Tibial nerve (tissue), 4 donors: Measurements from ENCODE around the gene TBC1D8. TPM values are rescaled to one million over a fixed set of nuclear protein-coding genes. Genes with fewer than 3 reads are reported as not detected.

Experiments
- DNase-seq, 2 donors: peaks; one replicate each; pipeline ENCODE4 v3.0.0-alpha.2; 2019; ENCODE audit warnings: low spot score in 2 of 2
- H3K27ac ChIP-seq, 4 donors: fragments of 200-600 bp; sonication (generic) in 3 of 4; one replicate each; pipeline ENCODE4 v1.5.1; 2017 to 2019; ENCODE audit warnings: mild to moderate bottlenecking in 1 of 4
- H3K27me3 ChIP-seq, 2 donors: fragments of 200-600 bp; sonication (generic) in 1 of 2; one replicate each; pipeline versions ENCODE4 v1.5.1 to v1.6.0; 2017 to 2019
- H3K36me3 ChIP-seq, 3 donors: fragments of 200-600 bp; sonication (generic); one replicate each; pipeline ENCODE4 v1.5.1; 2018 to 2019
- H3K4me1 ChIP-seq, 4 donors: fragments of 200-600 bp; sonication (generic) in 3 of 4; one replicate each; pipeline ENCODE4 v1.5.1; 2017 to 2019
- H3K4me3 ChIP-seq, 4 donors: fragments of 200-600 bp; sonication (generic) in 3 of 4; one replicate each; pipeline ENCODE4 v1.5.1; 2017 to 2019; ENCODE audit warnings: mild to moderate bottlenecking in 1 of 4, moderate library complexity in 1 of 4
- H3K9me3 ChIP-seq, 4 donors: fragments of 200-600 bp; sonication (generic) in 3 of 4; one replicate each; pipeline ENCODE4 v1.5.1; 2017 to 2019
- EP300 ChIP-seq, 2 donors: sonication (generic); formaldehyde crosslinking; IDR thresholded peaks; one replicate each; pipeline ENCODE4 v1.6.1; 2017; ENCODE audit warnings: antibody characterized with exemption in 2 of 2, mild to moderate bottlenecking in 1 of 2
- POLR2A ChIP-seq, 2 donors: fragments of 450-650 bp; IDR thresholded peaks; one replicate each; pipeline ENCODE4 v1.6.1; 2017; ENCODE audit warnings: antibody characterized with exemption in 2 of 2, mild to moderate bottlenecking in 2 of 2, moderate library complexity in 2 of 2
- WGBS, 2 donors: methylation state at CpG; one replicate each; pipeline ENCODE4 v1.1.5; 2018; 5-methylcytosine and 5-hydroxymethylcytosine counted together
- total RNA-seq, 4 donors: library from RNA; depleted of rRNA; stranded (reverse); fragments of >200 nt; gene quantifications; one replicate each; pipeline ENCODE4 v1.1.0, GENCODE V29; 2016
- TF ChIP-seq, protein P1 (sequence below), 5 experiments: fragments of 200-600 bp in 3 of 5; fragments of 450-650 bp in 2 of 5; sonication (generic) in 3 of 5; IDR thresholded peaks; one replicate each; pipeline ENCODE4 v1.5.1; 2016 to 2019; ENCODE audit warnings: antibody characterized with exemption in 5 of 5, mild to moderate bottlenecking in 3 of 5, moderate library complexity in 2 of 5

TBC1D8 gene
- total RNA-seq, 4 donors from 2014 or later, result 42.4 to 87.9 (median 47.3) TPM

DNA sequence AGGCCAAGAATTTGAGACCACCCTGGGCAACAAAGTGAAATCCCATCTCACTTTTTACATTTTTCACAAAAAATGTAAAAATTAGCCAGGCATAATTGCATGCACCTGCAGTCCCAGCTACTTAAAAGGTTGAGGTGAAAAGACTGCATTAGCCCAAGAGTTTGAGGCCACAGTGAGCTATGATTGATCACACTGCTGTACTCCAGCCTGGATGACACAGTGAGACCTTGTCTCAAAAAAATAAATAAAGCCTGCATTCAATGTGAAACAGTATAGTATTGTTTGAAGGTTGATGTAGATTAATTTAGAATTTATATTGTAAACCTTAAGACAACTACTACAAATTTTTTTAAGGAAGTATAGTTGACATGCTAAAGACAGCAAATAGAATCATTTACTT lies 53.5 kb downstream of the TBC1D8 start:
- no peak overlapping the region for H3K27ac ChIP-seq
- H3K27me3 ChIP-seq, result no peaks in the 10 kb centered on the region
- TF ChIP-seq, protein P1, sequence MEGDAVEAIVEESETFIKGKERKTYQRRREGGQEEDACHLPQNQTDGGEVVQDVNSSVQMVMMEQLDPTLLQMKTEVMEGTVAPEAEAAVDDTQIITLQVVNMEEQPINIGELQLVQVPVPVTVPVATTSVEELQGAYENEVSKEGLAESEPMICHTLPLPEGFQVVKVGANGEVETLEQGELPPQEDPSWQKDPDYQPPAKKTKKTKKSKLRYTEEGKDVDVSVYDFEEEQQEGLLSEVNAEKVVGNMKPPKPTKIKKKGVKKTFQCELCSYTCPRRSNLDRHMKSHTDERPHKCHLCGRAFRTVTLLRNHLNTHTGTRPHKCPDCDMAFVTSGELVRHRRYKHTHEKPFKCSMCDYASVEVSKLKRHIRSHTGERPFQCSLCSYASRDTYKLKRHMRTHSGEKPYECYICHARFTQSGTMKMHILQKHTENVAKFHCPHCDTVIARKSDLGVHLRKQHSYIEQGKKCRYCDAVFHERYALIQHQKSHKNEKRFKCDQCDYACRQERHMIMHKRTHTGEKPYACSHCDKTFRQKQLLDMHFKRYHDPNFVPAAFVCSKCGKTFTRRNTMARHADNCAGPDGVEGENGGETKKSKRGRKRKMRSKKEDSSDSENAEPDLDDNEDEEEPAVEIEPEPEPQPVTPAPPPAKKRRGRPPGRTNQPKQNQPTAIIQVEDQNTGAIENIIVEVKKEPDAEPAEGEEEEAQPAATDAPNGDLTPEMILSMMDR (IDR thresholded peaks at IDR 0.05), result no peak
- TF ChIP-seq EP300 (IDR thresholded peaks at IDR 0.05) (no peak), POLR2A (IDR thresholded peaks at IDR 0.05) (no peak)

DNA sequence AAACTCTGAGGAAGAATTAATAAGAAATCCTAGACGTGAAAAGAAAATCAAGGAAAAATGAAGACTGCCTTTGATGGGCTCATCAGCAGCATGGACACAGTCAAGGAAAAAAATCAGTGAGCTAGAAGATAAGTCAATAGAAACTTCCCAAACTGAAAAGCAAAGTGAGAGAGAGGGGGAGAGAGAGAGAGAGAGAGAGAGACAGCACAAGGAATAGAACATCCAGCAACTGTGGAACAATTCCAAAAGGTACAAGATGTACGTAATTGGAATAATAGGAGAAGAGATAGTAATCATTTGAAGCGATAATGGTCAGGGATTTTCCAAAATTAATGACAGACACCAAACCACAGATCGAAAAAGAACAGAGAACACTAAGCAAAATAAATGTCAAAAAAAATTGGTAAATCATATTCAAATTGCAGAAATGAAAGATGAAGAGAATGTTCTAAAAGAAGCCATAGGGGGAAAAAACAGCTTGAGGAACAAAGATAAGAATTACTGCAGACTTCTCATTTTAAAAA lies 54.5 kb downstream of the TBC1D8 start:
- no peak for TF ChIP-seq EP300 (IDR thresholded peaks at IDR 0.05)
- no peak for TF ChIP-seq POLR2A (IDR thresholded peaks at IDR 0.05)
- TF ChIP-seq, protein P1 (IDR thresholded peaks at IDR 0.05), result no peak
- no peak for DNase-seq
- WGBS, 2 donors, result 93 to 94% methylated on average over 4 of the region's 4 CpGs

More for the DNA sequence above, 53.5 kb downstream of the TBC1D8 start:
- no peaks in the 10 kb centered on the region for H3K36me3 ChIP-seq
- no peaks in the 10 kb centered on the region for H3K4me1 ChIP-seq
- H3K4me3 ChIP-seq, result no peak overlapping the region
- peaks cover 0 to 28% (median 3%) of the 10 kb centered on the region in 4 donors for H3K9me3 ChIP-seq
- no peak for DNase-seq

GRCh38 chr2:101094351-101094750 lies 56.8 kb downstream of the TBC1D8 start:
- Histone ChIP-seq H3K27ac (no peak overlapping the region), H3K4me1 (no peaks in the 10 kb centered on the region), H3K4me3 (no peak overlapping the region), H3K9me3 (peaks cover 0 to 10% (median 3%) of the 10 kb centered on the region in 4 donors), H3K36me3 (peaks cover 0 to 10% (median 0%) of the 10 kb centered on the region in 3 donors), H3K27me3 (no peaks in the 10 kb centered on the region)
- no peak for DNase-seq
- 86 to 89% methylated on average over 1 of the region's 1 CpG for WGBS, 2 donors
- TF ChIP-seq, protein P1 (IDR thresholded peaks at IDR 0.05), result no peak
- TF ChIP-seq POLR2A (IDR thresholded peaks at IDR 0.05) (no peak), EP300 (IDR thresholded peaks at IDR 0.05) (no peak)

More for the DNA sequence above, 54.5 kb downstream of the TBC1D8 start:
- Histone ChIP-seq H3K27ac (no peak overlapping the region), H3K4me1 (no peaks in the 10 kb centered on the region), H3K36me3 (no peaks in the 10 kb centered on the region), H3K9me3 (peaks cover 0 to 20% (median 3%) of the 10 kb centered on the region in 4 donors), H3K4me3 (no peak overlapping the region), H3K27me3 (no peaks in the 10 kb centered on the region)

DNA sequence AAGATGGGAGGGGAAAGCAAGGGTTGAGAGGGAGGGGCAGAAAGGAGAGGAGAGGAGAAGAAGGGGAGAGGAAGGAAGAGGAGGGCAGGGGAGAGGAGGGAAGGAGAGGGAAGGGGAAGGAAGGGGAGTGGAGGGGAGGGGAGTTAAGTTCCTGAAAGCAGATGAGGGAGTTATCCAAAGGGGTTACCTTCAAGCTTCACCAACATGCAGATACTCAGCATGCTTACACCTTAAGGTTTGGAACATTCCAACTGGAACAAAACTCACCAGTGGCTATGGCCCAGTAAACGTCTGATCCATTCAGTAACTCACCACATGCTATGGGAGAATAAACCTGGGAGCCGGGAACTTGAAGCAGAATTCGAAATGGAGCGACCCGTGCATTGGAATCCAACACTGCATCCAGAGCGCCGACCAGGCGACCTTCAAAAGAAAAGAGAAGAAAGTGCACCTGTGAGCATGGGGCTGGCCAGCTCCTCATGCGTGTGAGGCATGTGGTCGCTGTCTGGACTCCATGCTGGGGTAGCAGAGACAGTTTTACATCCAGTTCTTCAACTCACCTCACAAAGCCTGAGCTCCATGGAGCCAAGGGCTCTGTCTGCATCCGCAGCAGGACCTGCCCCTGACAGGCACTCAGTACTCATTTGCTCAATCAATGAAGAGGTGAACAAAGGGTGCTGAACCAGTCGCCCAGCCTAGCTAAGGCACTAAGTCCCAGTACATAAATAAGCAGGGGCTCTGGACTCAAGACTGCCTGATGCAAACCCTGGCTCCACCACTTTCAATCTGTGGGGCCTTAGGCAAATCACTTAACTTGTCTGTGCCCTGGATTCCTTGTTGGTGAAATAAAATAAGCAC lies 61.0 kb downstream of the TBC1D8 start:
- Histone ChIP-seq H3K9me3 (no peaks in the 10 kb centered on the region), H3K4me3 (no peak overlapping the region), H3K36me3 (peaks cover 0 to 17% (median 0%) of the 10 kb centered on the region in 3 donors), H3K27ac (no peak overlapping the region), H3K4me1 (peaks cover 0 to 4% (median 0%) of the 10 kb centered on the region in 4 donors), H3K27me3 (no peaks in the 10 kb centered on the region)
- WGBS, 2 donors, result 85 to 88% methylated on average over 12 of the region's 12 CpGs
- no peak for DNase-seq
- no peak for TF ChIP-seq POLR2A (IDR thresholded peaks at IDR 0.05)
- TF ChIP-seq, protein P1 (IDR thresholded peaks at IDR 0.05), result no peak
- no peak for TF ChIP-seq EP300 (IDR thresholded peaks at IDR 0.05)

DNA sequence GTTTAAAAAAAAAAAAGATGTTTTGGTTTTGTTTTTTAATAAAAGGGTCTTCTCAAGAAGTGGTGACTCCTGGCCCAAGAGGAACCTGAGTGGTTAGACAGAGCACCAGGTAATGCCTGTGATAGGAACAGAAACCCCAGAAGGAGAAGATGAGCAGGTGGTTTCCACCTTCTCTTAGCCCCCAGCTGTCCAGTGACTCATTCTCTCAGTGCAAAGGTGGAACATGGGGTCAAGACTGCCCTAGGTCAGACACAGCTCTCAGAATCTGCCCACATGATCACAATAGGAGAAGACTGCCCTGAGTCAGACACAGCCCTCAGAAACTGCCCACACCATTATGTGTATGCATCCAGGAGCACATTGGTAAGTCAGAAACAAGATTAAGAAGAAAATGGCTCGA lies 61.8 kb downstream of the TBC1D8 start:
- 87 to 93% methylated on average over 1 of the region's 1 CpG for WGBS, 2 donors

More for the DNA sequence above, 61.8 kb downstream of the TBC1D8 start:
- H3K27me3 ChIP-seq, result no peaks in the 10 kb centered on the region
- H3K4me1 ChIP-seq, result peaks cover 0 to 4% (median 0%) of the 10 kb centered on the region in 4 donors
- H3K27ac ChIP-seq, result no peak overlapping the region
- DNase-seq, result no peak
- peaks cover 0 to 17% (median 0%) of the 10 kb centered on the region in 3 donors for H3K36me3 ChIP-seq
- TF ChIP-seq EP300 (IDR thresholded peaks at IDR 0.05) (no peak), POLR2A (IDR thresholded peaks at IDR 0.05) (no peak)
- TF ChIP-seq, protein P1 (IDR thresholded peaks at IDR 0.05), result no peak
- no peaks in the 10 kb centered on the region for H3K9me3 ChIP-seq
- H3K4me3 ChIP-seq, result no peak overlapping the region
